Thoracic aorta (tissue), 2 donors: ENCODE measurements around the gene SERPINE1. TPM values are rescaled to one million over a fixed set of nuclear protein-coding genes. Genes with fewer than 3 reads are reported as not detected.
"Not testable (repeated sequence)": the region's sequence is repeated elsewhere in the genome, so short reads cannot be mapped to it uniquely, and the experiment has no call there.

Source experiments
- ATAC-seq: fragments of 150-250 bp; one replicate; pipeline ENCODE4 v1.8.0; 2017; ENCODE audit warnings: low read depth; ENCODE audit not compliant: insufficient number of reproducible peaks, low FRiP score
- DNase-seq: peaks from one replicate; pipeline ENCODE4 v3.0.0-alpha.2; 2020; ENCODE audit warnings: low spot score
- H3K27ac ChIP-seq, 2 donors: fragments of 200-600 bp; sonication (generic); 1 replicate in 1 of 2; 2 replicates in 1 of 2; pipeline ENCODE4 v1.5.1; 2016; ENCODE audit warnings: mild to moderate bottlenecking in 2 of 2, moderate library complexity in 2 of 2
- H3K27me3 ChIP-seq: fragments of 200-600 bp; sonication (generic); replicated peaks from 2 replicates; pipeline ENCODE4 v1.6.0; 2016; ENCODE audit warnings: mild to moderate bottlenecking; ENCODE audit not compliant: insufficient read depth
- H3K36me3 ChIP-seq: fragments of 200-600 bp; sonication (generic); one replicate; pipeline ENCODE4 v1.5.1; 2016
- H3K4me1 ChIP-seq, 2 donors: fragments of 200-600 bp; sonication (generic); 1 replicate in 1 of 2; 2 replicates in 1 of 2; pipeline versions ENCODE4 v1.5.1 to v1.6.0; 2016; ENCODE audit warnings: low read depth in 2 of 2, mild to moderate bottlenecking in 1 of 2; ENCODE audit not compliant: control insufficient read depth in 1 of 2
- H3K4me3 ChIP-seq: fragments of 200-600 bp; sonication (generic); 2 replicates; pipeline ENCODE4 v1.5.1; 2016; ENCODE audit warnings: mild to moderate bottlenecking
- H3K9me3 ChIP-seq: fragments of 200-600 bp; sonication (generic); 2 replicates; pipeline ENCODE4 v1.5.1; 2016
- total RNA-seq, 2 donors: library from RNA; depleted of rRNA; stranded (reverse); fragments of >200 nt; gene quantifications; one replicate each; pipeline versions ENCODE4 v1.1.0 to v1.2.3, GENCODE V29; 2016
- TF ChIP-seq, protein P1 (sequence below): fragments of 200-600 bp; sonication (generic); IDR thresholded peaks from one replicate; pipeline ENCODE4 v1.5.1; 2019; ENCODE audit warnings: antibody characterized with exemption

SERPINE1 gene
- total RNA-seq, 2 donors from 2014 or later, result 542 to 1,009 TPM

DNA sequence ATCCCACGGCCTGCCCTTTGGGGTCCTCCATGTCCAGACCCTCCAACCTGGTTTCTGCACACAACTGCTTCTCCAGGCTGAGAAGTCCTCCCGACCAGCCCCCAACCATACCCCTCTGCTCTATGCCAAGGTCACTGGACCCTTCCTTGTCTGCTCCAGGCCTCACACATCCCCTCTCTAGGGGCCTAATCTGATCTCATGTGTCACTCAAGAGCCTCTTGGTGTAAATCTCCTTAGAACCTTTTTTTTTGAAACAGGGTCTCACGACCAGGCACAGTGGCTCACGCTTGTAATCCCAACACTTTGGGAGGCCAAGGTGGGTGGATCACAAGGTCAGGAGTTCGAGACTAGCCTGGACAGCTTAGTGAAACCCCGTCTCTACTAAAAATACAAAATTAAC lies 17.5 kb upstream of the SERPINE1 start:
- TF ChIP-seq, protein P1, sequence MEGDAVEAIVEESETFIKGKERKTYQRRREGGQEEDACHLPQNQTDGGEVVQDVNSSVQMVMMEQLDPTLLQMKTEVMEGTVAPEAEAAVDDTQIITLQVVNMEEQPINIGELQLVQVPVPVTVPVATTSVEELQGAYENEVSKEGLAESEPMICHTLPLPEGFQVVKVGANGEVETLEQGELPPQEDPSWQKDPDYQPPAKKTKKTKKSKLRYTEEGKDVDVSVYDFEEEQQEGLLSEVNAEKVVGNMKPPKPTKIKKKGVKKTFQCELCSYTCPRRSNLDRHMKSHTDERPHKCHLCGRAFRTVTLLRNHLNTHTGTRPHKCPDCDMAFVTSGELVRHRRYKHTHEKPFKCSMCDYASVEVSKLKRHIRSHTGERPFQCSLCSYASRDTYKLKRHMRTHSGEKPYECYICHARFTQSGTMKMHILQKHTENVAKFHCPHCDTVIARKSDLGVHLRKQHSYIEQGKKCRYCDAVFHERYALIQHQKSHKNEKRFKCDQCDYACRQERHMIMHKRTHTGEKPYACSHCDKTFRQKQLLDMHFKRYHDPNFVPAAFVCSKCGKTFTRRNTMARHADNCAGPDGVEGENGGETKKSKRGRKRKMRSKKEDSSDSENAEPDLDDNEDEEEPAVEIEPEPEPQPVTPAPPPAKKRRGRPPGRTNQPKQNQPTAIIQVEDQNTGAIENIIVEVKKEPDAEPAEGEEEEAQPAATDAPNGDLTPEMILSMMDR, result no peak
- Histone ChIP-seq H3K27me3 (no peaks in the 10 kb centered on the region), H3K27ac (peak overlapping the region; percentile 49 to 67), H3K4me3 (no peak overlapping the region), H3K4me1 (peaks cover 9 to 31% of the 10 kb centered on the region in 2 donors), H3K36me3 (no peaks in the 10 kb centered on the region), H3K9me3 (no peaks in the 10 kb centered on the region)
- DNase-seq, result no peak
- ATAC-seq, result no peak

DNA sequence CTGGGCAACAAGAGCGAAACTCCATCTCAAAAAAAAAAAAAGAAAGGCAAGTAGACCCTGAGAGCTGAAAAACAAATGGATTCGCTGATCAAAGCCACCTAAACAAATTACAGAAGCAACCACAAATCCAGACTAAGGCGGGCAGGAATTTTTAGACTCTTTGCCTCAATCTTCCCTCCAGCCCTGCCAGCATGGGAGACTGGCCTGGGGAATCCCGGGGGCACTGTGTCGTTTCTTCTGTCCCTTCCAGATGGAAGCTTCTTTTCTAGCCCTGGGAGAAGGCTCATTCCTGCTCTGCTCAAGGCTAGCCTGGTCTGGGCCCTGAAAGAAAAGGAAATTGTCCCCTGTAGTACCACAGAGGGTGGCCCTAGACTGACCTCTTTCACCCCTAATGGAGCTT lies 15.6 kb upstream of the SERPINE1 start:
- DNase-seq (no peak), ATAC-seq (no peak)
- no peaks in the 10 kb centered on the region for H3K27me3 ChIP-seq
- H3K9me3 ChIP-seq, result no peaks in the 10 kb centered on the region
- H3K27ac ChIP-seq, result peak overlapping the region; percentile 72 to 80
- TF ChIP-seq, protein P1, result no peak
- H3K36me3 ChIP-seq, result no peaks in the 10 kb centered on the region
- H3K4me3 ChIP-seq, result no peak overlapping the region
- H3K4me1 ChIP-seq, result peaks cover 9 to 31% of the 10 kb centered on the region in 2 donors

DNA sequence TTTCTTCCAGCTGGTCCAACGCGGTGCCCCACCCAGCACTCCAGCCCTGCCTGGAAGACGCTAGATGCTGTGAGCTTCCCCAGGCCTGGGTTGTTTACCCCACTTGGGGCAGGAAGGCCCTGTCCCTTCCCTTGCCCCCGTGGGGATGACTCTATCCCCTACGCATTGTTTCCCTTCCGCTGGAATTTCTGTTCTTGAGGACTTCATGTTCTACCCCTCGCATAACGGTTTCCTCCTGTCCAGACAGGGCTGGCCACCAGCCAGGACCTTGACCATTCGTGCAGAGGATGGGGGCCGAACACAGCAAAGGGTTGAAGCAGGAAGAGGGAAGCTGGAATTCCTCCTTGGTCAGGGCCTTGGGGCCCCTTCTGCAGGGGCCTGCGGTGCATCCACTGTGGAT lies 14.7 kb upstream of the SERPINE1 start:
- peak; percentile 48 for ATAC-seq
- DNase-seq, result no peak

DNA sequence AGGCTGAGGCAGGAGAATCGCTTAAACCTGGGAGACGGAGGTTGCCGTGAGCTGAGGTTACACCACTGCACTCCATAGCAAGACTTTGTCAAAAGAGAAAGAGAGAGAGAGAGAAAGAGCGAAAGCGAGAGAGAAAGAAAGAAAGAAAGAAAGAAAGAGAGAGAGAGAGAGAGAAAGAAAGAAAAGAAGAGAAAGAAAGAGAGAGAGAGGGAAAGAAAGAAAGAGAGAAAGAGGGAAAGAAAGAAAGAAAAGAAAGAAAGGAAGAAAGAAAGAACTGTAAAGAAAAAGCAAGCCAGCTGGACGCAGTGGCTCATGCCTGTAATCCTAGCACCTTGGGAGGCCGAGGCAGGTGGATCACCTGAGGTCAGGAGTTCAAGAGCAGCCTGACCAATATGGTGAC lies 13.8 kb upstream of the SERPINE1 start:
- not testable (repeated sequence) for H3K36me3 ChIP-seq, H3K4me3 ChIP-seq, H3K27me3 ChIP-seq, H3K9me3 ChIP-seq, DNase-seq, ATAC-seq
- Histone ChIP-seq H3K4me1 (peaks cover 15 to 45% of the 10 kb centered on the region in 2 donors), H3K27ac (peak overlapping the region; percentile 72 to 80)

More for the DNA sequence above, 14.7 kb upstream of the SERPINE1 start:
- TF ChIP-seq, protein P1, result no peak
- Histone ChIP-seq H3K4me3 (no peak overlapping the region), H3K36me3 (no peaks in the 10 kb centered on the region), H3K27ac (peak overlapping the region; percentile 72 to 80), H3K4me1 (peaks cover 9 to 36% of the 10 kb centered on the region in 2 donors), H3K9me3 (no peaks in the 10 kb centered on the region), H3K27me3 (no peaks in the 10 kb centered on the region)

DNA sequence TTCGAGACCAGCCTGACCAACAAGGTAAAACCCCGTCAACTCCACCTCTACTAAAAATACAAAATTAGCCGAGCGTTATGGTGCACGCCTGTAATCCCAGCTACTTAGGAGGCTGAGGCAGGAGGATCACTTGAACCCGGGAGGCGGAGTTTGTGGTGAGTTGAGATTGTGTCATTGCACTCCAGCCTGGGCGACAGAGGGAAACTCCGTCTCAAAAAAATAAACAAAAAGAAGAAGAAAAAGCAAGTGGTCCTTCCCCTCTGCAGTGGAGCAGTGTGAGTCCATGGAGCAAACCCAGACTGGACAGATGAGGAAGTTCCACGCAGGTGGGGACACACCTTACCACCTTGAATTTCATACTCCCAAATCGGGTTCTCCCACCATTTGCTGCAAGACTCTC lies 13.1 kb upstream of the SERPINE1 start:
- H3K27ac ChIP-seq, result peak overlapping the region; percentile 42 to 72
- no peak overlapping the region for H3K4me3 ChIP-seq
- no peaks in the 10 kb centered on the region for H3K27me3 ChIP-seq
- peaks cover 22 to 46% of the 10 kb centered on the region in 2 donors for H3K4me1 ChIP-seq
- DNase-seq, result no peak
- H3K36me3 ChIP-seq, result no peaks in the 10 kb centered on the region
- ATAC-seq, result no peak
- TF ChIP-seq, protein P1, result no peak
- no peaks in the 10 kb centered on the region for H3K9me3 ChIP-seq

DNA sequence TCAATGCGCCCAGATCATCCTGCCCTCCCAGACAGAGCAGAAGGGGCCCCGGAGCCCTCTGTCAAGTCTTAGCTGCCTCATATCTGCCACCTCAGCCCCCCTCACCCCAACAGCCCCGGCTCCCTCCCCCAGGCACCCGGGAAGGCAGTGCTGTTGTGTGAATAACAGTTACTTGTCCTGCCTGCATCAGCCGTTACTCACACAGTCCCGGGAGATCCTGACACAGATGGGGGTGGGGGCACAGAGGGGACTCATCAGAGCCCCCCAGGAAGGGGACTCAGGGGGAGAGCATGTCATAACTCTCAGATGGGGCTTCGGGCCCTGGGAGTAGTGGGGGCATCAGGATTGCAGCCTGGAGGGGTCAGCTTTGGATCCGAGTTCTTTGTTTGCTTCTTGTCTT lies 12.4 kb upstream of the SERPINE1 start:
- H3K27ac ChIP-seq, result peak overlapping the region; percentile 42 to 72
- H3K36me3 ChIP-seq, result no peaks in the 10 kb centered on the region
- H3K27me3 ChIP-seq, result no peaks in the 10 kb centered on the region
- no peak for DNase-seq
- H3K9me3 ChIP-seq, result no peaks in the 10 kb centered on the region
- no peak overlapping the region for H3K4me3 ChIP-seq
- H3K4me1 ChIP-seq, result peaks cover 25 to 47% of the 10 kb centered on the region in 2 donors
- ATAC-seq, result no peak
- TF ChIP-seq, protein P1, result no peak
